HepG2 (cell line): ENCODE measurements around the gene ST6GALNAC2. TPM values are rescaled to one million over a fixed set of nuclear protein-coding genes. Genes with fewer than 3 reads are reported as not detected.
A peak's percentile ranks its signal among the peaks of the same experiment; 100 is the strongest.

Experiments
- ATF7 ChIP-seq, 2 experiments: fragments of 450-650 bp in 1 of 2; sonication (generic) in 1 of 2; formaldehyde crosslinking in 1 of 2; IDR thresholded peaks; 2 replicates each; pipeline versions ENCODE4 v1.4.0 to v1.6.1; 2016 to 2020; ENCODE audit warnings: antibody characterized with exemption in 1 of 2, mild to moderate bottlenecking in 1 of 2, missing genetic modification reagents in 1 of 2
- EED ChIP-seq: sonication (generic); formaldehyde crosslinking; IDR thresholded peaks from 2 replicates; pipeline ENCODE4 v1.5.0; 2020; ENCODE audit warnings: mild to moderate bottlenecking, missing genetic modification reagents
- ETV6 ChIP-seq: sonication (generic); formaldehyde crosslinking; conservative IDR thresholded peaks from 2 replicates; pipeline ENCODE4 v1.4.0; 2020; ENCODE audit warnings: missing genetic modification reagents
- FOXC1 ChIP-seq: sonication (generic); formaldehyde crosslinking; IDR thresholded peaks from 2 replicates; pipeline ENCODE4 v1.8.0; 2022; ENCODE audit warnings: mild to moderate bottlenecking, missing genetic modification reagents, borderline replicate concordance
- FUBP1 ChIP-seq: sonication (generic); formaldehyde crosslinking; IDR thresholded peaks from 2 replicates; pipeline ENCODE4 v1.5.1; 2020; ENCODE audit warnings: missing genetic modification reagents, mild to moderate bottlenecking, borderline replicate concordance
- GZF1 ChIP-seq: sonication (generic); formaldehyde crosslinking; IDR thresholded peaks from 2 replicates; pipeline ENCODE4 v1.5.1; 2020; ENCODE audit warnings: mild to moderate bottlenecking, missing genetic modification reagents
- HOXA7 ChIP-seq: sonication (generic); formaldehyde crosslinking; IDR thresholded peaks from 2 replicates; pipeline ENCODE4 v1.8.1; 2022; ENCODE audit warnings: mild to moderate bottlenecking, missing genetic modification reagents, moderate library complexity
- MIER2 ChIP-seq: IDR thresholded peaks from 2 replicates; pipeline ENCODE4 v1.6.1; 2016; ENCODE audit warnings: missing biosample characterization, missing genetic modification reagents
- MTF2 ChIP-seq: sonication (generic); formaldehyde crosslinking; IDR thresholded peaks from 2 replicates; pipeline ENCODE4 v1.5.0; 2020; ENCODE audit warnings: missing genetic modification reagents, borderline replicate concordance
- SSRP1 ChIP-seq: IDR thresholded peaks from 2 replicates; pipeline ENCODE4 v1.6.1; 2016; ENCODE audit warnings: control low read depth
- ZFX ChIP-seq: sonication (generic); formaldehyde crosslinking; IDR thresholded peaks from 2 replicates; pipeline ENCODE4 v1.4.0; 2020; ENCODE audit warnings: mild to moderate bottlenecking, low read depth, missing genetic modification reagents, moderate library complexity
- ZNF318 ChIP-seq: sonication (generic); formaldehyde crosslinking; IDR thresholded peaks from 2 replicates; pipeline ENCODE4 v1.4.0; 2020; ENCODE audit warnings: mild to moderate bottlenecking, missing genetic modification reagents
- ZNF501 ChIP-seq: sonication (generic); formaldehyde crosslinking; IDR thresholded peaks from 2 replicates; pipeline ENCODE4 v1.5.1; 2020; ENCODE audit warnings: mild to moderate bottlenecking, moderate library complexity, missing genetic modification reagents
- ZSCAN31 ChIP-seq: sonication (generic); formaldehyde crosslinking; IDR thresholded peaks from 2 replicates; pipeline ENCODE4 v1.5.0; 2020; ENCODE audit warnings: low read depth, mild to moderate bottlenecking, missing genetic modification reagents
- polyA plus RNA-seq, 8 experiments: library from polyadenylated mRNA; depleted of rRNA in 3 of 8; stranded (reverse) in 7 of 8; unstranded in 1 of 8; fragments of >200 nt; fragmentation: Illumina TruSeq in 4 of 8; extraction: Trizol in 4 of 8; gene quantifications; 2 replicates each; pipeline versions ENCODE4 v1.2.1 to v1.2.3, GENCODE V29; 2011 to 2016; ENCODE audit warnings: low read depth in 4 of 8, missing spikeins in 1 of 8, mixed read lengths in 1 of 8; ENCODE audit not compliant: insufficient read depth in 1 of 8
- total RNA-seq, 5 experiments: library from RNA; depleted of rRNA; stranded (reverse); fragments of >200 nt; fragmentation: Illumina TruSeq; extraction: Trizol; gene quantifications; 2 replicates each; pipeline ENCODE4 v1.2.3, GENCODE V29; 2016; ENCODE audit warnings: low read depth in 1 of 5
- TF ChIP-seq, protein P1 (sequence below): sonication (generic); formaldehyde crosslinking; IDR thresholded peaks from 2 replicates; pipeline ENCODE4 v1.4.0; 2020; ENCODE audit warnings: missing genetic modification reagents, borderline replicate concordance

The ST6GALNAC2 gene
- total and polyA plus RNA-seq, 2 of the 13 experiments (the other 11 are each of a cell fraction or from before 2014, with no cell fraction given): 0.12 to 0.49 TPM

- peak; percentile 27; the same call in 1 of the 2 replicates for TF ChIP-seq ZNF318 (CRISPR knock-in tag)
- TF ChIP-seq ZNF501 (CRISPR knock-in tag): peak; percentile 35; the same call in 1 of the 2 replicates
- TF ChIP-seq ETV6 (CRISPR knock-in tag): 0 out of 2 replicates have a peak, but pooled peaks have one; percentile 60
- no peak for TF ChIP-seq GZF1 (CRISPR knock-in tag)
- no peak for TF ChIP-seq MTF2 (CRISPR knock-in tag)
- TF ChIP-seq ZSCAN31 (CRISPR knock-in tag): 0 out of 2 replicates have a peak, but pooled peaks have one; percentile 20
- TF ChIP-seq ATF7 (IDR thresholded peaks at IDR 0.05): no peak
- TF ChIP-seq ATF7 (CRISPR knock-in tag; IDR thresholded peaks at IDR 0.05): peak; percentile 42; the same call in 1 of the 2 replicates
- TF ChIP-seq, protein P1, sequence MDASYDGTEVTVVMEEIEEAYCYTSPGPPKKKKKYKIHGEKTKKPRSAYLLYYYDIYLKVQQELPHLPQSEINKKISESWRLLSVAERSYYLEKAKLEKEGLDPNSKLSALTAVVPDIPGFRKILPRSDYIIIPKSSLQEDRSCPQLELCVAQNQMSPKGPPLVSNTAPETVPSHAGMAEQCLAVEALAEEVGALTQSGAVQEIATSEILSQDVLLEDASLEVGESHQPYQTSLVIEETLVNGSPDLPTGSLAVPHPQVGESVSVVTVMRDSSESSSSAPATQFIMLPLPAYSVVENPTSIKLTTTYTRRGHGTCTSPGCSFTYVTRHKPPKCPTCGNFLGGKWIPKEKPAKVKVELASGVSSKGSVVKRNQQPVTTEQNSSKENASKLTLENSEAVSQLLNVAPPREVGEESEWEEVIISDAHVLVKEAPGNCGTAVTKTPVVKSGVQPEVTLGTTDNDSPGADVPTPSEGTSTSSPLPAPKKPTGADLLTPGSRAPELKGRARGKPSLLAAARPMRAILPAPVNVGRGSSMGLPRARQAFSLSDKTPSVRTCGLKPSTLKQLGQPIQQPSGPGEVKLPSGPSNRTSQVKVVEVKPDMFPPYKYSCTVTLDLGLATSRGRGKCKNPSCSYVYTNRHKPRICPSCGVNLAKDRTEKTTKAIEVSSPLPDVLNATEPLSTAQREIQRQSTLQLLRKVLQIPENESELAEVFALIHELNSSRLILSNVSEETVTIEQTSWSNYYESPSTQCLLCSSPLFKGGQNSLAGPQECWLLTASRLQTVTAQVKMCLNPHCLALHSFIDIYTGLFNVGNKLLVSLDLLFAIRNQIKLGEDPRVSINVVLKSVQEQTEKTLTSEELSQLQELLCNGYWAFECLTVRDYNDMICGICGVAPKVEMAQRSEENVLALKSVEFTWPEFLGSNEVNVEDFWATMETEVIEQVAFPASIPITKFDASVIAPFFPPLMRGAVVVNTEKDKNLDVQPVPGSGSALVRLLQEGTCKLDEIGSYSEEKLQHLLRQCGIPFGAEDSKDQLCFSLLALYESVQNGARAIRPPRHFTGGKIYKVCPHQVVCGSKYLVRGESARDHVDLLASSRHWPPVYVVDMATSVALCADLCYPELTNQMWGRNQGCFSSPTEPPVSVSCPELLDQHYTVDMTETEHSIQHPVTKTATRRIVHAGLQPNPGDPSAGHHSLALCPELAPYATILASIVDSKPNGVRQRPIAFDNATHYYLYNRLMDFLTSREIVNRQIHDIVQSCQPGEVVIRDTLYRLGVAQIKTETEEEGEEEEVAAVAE (CRISPR knock-in tag): peak; percentile 48; the same call in 1 of the 2 replicates
- peak; percentile 80; the same call in 1 of the 2 replicates for TF ChIP-seq EED
- TF ChIP-seq ZFX (CRISPR knock-in tag): peak; percentile 41; the same call in 1 of the 2 replicates
- peak; percentile 67; the same call in 1 of the 2 replicates for TF ChIP-seq FUBP1
- no peak for TF ChIP-seq HOXA7 (CRISPR knock-in tag)
- TF ChIP-seq FOXC1 (CRISPR knock-in tag): peak; percentile 8; the same call in 1 of the 2 replicates
- peak; percentile 96 for TF ChIP-seq SSRP1 (CRISPR knock-in tag)
- 0 out of 2 replicates have a peak, but pooled peaks have one; percentile 25 for TF ChIP-seq MIER2 (CRISPR knock-in tag)
Measured at GRCh38 chr17:76547183-76547641, 38.4 kb downstream of the ST6GALNAC2 start (continued).
